NCI-H146 (cell line): ENCODE data around the gene LRRC26.

Experiments
- DNase-seq: peaks from one replicate; lab custom pipeline; 2025; lab: John Stamatoyannopoulos, UW

Gene LRRC26

GRCh38 chr9:137149942-137150616, 19.8 kb downstream of the LRRC26 start:
- DNase-seq, result no peak

GRCh38 chr9:137149363-137149762, 20.5 kb downstream of the LRRC26 start:
- DNase-seq, result no peak

- no peak for DNase-seq
Observed at GRCh38 chr9:137148661-137149060, 21.2 kb downstream of the LRRC26 start.

GRCh38 chr9:137148242-137148641, 21.6 kb downstream of the LRRC26 start:
- no peak for DNase-seq

DNA sequence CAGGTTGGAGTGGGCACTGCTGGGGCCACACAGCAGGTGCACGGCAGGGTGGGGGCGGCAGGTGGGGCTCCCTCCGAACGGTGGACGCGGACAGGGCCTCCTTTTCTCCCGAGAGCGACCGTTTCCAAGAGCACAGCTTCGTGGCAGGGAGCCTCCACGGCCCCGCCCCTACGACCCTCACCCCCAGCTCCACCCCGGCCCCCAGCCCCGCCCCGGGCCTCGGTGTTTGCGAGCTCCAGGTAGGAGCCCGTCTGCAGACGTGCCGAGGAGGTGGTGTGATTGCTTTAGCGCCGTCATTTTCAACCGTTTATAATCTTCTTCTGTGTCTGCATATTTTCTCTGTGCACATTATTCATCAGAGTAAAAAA, 22.1 kb downstream of the LRRC26 start:
- no peak for DNase-seq

GRCh38 chr9:137147091-137147792, 22.6 kb downstream of the LRRC26 start:
- no peak for DNase-seq

DNA sequence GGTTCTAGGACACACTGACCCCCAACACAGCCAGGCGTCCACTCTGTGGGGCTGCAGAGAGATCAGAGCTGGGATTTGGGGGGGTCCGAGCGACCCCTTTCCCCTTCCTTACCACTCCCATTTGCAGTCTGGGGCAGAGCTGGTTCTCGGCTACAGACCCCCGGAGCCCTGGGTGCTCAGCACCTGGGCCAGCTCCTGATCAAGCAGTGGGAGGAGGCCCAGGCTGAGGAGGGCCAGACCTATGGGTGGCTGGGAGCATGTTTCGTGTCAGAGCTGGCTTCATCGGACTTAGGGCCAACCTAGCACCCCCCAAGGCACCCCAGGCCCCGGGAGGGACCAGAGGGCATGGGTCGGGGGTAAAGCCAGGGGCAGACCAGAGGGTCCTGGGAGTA, 23.3 kb downstream of the LRRC26 start:
- DNase-seq, result no peak

GRCh38 chr9:137145731-137146526, 23.9 kb downstream of the LRRC26 start:
- no peak for DNase-seq

DNA sequence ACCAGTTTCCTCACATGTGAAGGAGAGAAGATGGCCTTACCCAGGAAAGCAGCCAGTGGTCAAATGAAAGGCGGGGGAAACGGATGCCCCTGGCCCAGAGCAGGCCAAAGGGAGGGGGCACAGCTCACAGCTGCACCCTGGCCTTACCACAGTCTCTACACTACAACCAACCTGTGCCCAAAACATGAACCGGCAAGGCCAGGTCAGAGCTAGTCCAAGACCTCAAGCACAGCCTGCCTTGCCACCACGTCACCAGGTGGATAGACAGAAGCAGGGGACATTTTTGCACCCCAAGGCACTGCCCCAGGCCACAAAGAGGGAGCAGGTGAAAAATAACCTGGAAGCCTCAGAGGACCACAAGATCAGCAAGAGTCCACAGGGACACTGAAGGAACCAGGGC, 26.4 kb downstream of the LRRC26 start:
- no peak for DNase-seq

DNA sequence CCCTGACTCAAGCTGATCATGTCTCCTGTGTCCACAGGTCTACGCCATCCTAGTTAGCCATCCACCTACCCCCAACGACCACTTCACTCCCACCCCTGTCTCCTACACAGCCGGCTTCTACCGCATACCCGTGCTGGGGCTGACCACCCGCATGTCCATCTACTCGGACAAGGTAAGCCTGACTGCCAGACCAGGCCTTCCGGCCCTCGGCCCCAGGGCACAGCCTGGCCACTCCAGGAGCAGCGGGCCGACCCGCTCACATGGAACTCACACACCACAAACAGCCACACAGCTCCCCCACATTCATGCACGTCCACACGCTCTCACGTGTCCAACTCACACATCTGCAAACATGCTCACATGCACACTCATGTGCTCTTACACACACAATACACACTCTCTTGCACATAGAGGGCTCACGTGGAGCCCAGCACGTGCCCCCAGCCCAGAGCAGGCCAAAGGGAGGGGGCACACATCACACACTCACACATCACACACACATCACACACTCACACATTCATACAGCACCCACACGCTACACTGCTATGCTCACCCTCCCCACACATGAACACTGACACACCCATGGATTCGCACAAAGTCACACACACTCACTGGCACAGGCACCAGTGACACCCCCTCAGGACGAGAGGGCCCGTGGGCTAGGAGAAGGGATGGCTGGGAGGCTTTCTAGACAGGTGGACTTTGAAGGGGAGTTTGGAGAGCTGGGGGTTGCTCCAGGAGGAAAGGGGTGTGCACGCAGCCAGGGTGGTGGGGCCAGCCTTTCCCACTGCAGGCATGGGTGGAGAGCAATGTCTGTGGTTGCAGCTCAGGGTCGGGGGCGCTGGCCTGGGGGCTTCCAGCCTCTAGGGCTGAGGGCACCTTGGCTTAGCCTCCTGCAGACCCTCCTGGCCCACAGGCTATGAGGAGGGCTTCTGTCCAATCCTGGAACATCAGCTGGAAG, 27.6 kb downstream of the LRRC26 start:
- DNase-seq, result no peak

DNA sequence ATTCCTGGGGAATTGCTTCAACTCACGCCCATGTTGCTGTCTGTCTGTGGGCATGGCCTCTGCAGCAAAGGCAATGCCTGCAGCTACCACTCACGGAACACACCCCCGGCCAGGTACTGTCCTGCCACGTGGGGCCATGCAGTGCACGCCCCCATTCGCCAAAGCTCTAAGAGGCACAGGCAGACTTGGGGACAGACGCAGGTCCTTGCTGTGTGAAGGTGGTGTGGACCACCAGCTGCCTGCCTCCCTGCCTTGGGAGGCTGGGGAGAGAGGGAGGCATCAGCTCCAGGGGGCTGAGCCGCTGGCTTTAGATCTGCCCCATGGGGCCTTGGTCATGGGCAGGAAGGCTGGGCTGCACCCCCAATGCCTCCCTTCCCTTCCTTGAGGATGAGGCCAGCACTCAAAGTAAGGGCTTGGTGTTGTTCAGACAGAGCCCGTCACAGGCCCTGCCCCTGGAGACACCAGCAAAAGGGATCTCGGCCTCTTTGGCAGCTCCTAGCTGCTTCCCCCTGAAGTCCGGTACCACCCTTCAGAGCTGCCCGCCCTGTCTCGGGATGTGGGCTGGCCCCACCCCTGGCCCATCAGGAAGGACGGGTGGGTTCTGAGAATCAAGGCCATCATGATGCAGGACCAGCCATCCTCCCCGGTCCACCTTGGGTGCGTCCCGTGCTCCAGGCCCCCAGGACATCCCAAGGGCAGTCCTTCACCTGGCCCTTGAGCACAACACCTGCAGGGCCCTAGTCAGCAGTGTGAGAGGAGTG, 28.6 kb downstream of the LRRC26 start:
- DNase-seq, result no peak

- DNase-seq, result no peak
Observed at GRCh38 chr9:137140151-137141012, 29.5 kb downstream of the LRRC26 start.

GRCh38 chr9:137139468-137140150, 30.2 kb downstream of the LRRC26 start:
- no peak for DNase-seq

DNA sequence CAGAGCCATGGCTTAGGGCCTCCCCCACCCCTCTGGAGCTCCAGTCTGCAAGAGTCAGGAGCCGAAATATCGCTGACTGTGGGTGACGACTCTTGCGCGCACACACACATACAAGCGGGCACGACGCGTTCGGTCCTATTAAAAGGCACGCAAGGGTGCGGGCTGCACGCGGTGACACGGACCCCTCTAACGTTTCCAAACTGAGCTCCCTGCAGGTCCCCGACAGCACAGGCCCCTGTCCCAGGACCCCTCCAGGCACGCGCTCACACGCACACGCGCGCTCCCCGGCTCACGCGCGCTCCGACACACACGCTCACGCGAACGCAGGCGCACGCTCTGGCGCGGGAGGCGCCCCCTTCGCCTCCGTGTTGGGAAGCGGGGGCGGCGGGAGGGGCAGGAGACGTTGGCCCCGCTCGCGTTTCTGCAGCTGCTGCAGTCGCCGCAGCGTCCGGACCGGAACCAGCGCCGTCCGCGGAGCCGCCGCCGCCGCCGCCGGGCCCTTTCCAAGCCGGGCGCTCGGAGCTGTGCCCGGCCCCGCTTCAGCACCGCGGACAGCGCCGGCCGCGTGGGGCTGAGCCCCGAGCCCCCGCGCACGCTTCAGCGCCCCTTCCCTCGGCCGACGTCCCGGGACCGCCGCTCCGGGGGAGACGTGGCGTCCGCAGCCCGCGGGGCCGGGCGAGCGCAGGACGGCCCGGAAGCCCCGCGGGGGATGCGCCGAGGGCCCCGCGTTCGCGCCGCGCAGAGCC, 31.0 kb downstream of the LRRC26 start, which contains the start of gene GRIN1:
GRIN1 (plus strand) TSS at position 433 of the 746 bp plus-strand sequence. CDS start 333 bp downstream, outside the sequence.
- no peak for DNase-seq

DNA sequence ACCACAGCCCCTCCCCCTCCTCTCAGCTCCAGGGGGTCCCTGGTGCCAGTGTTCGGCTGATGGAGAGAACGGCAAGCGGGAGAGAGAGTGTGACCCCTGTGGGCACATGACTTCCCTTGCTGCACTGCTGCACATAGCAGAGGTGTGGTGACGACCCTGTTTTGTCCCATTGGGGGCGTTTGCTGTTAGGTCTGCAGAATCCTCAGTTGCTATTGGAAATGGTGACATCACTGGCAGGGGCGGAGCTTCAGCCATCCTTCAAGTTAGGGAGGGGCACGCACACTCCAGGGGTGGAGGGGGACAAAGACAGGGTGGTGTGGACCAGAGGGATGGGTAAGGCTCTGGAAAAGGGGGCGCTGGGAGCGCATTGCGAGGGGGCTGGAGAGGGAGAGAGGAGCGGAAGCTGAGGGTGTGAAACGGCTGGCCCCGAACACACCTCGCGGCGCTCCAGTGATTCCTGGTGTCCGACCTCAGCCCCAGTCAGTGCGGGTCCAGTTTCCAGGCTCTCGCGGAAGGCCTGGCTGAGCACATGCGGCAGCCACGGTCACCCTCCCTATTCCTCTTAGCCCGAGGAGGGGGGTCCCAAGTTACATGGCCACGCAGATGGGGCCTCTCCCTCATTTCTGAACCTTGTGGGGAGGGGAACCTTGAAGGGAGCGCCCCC, 31.7 kb downstream of the LRRC26 start:
- DNase-seq, result peak; percentile 64

DNA sequence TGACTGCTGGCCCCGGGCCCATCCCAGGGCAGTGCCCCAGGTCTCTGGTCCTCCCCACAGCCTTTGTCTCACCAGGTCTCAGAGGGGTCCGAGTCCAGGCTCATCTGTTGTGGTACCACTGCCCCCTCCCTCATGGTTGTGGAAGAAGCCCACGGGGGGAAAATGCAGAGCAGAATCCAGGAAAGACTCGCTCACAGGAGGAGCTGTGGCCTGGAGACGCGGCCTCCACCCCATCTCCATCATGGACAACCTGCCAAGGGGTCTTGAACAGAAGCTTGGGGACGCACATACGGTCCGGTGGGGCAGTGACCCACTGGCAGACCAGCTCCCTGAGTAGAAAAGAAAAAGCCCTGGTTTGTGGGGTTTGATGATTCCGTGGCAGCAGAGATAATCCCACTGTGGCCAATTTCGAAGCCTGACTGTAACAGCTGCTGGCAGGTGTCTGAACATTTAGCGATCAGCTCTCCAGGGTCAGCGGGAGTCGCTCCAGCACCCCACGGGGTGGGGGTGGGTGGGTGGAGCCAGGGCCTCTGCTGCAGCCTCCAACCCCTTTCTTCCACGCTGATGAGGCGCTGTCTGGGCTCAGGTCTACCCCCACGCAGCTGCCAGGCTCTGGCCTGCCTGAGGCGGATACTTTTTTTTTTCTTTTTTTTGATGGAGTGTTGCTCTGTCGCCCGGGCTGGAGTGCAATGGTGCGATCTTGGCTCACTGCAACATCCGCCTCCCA, 32.8 kb downstream of the LRRC26 start:
- DNase-seq, result peak; percentile 30

- no peak for DNase-seq
Observed at GRCh38 chr9:137136261-137136880, 33.5 kb downstream of the LRRC26 start.
